Fibroblast of skin of abdomen (primary cell): ENCODE measurements around the gene CPB2.
A peak's percentile ranks its signal among the peaks of the same experiment; 100 is the strongest.

Experiments used
- DNase-seq: peaks from one replicate; pipeline ENCODE4 v3.0.0-alpha.2; 2013

Gene CPB2

DNA sequence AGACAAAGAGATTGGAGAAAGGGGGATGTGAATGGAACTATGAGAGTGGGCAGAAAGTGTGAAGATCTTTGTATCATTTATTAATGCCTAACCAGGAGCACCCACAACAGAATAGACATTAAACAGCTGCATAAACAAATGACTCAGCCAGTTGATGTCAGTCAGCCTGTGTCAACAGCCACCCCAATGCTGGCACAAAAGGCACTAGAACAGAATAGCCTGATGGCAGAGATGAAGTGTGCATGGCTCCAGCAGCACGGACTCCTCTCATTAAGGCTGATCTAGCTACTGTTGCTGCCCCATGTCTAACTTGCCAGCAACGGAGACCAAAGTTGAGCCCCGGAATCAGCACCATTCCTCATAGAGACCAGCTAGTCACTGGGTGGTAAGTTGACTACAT, 7.8 kb downstream of the CPB2 start:
- DNase-seq: no peak

DNA sequence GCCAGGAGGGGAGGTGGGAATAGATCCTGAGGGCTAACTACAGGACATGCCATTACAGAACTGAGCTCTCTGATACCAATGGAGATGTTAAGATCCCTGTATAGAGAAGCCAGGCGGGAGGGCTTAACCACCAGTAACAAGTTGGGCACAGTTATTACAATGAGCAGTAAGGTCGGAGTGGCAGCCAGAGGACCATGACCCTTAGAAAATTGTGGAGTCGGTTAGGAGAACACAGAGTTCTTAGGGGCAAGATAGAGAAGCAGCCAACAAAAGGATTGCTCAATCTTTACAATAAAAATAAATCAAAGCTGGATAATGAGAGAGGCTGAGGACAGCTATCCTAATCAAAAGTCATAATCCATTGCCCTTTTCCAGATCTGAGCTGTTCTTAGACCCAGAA, 10.4 kb downstream of the CPB2 start:
- DNase-seq: no peak

DNA sequence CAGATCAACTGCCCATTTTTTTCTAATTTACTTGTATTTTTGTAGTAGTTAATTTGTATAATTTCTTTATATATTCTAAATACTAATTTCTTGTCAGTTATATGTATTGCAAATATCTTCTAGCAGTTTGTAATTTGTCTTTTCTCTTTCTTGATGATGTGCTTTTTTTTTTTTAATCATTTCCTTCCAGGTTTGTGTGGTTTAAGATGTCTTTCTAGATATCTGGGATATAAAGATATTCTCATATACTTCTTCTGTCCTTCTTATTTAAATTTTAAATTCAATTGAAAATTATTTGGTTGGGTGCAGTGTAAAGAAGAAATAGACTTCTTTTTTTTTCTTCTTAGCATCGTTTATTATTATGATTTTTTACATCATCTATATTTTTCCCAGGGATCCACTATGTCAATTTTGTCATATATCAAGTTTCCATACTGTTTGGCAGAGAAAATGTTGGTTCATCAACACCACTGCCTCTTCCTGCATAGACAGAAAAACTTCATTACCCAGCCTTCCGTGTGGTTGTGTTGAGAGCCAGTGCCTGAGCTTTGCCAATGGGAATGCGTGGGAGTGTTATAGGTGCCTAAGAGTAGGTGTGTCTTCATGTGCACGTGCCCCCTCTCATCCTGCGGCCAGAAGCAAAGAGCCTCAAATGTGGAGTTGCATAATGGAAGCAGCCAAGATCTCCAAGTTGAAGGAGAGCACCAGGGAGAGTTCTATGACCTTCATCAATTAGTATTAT, 15.8 kb downstream of the CPB2 start:
- no peak for DNase-seq

DNA sequence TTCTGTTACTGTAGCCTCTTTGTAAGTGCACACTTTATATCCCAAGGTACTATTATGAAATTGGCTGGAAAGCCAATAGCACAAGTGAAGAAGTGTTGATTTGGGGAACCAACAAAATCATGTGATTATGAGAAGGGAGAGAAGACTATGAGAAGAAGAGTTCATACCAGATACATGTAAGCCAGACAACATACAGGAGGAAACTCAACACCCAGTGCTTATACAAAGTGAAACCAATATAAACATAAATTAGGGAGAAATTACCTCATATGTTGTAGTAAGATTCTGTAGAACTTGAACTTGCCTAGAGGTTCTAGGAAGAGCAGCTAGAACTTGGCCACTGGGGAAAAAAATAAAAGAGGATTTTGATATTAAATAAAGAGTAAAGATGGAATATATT, 17.4 kb downstream of the CPB2 start:
- DNase-seq: no peak

DNA sequence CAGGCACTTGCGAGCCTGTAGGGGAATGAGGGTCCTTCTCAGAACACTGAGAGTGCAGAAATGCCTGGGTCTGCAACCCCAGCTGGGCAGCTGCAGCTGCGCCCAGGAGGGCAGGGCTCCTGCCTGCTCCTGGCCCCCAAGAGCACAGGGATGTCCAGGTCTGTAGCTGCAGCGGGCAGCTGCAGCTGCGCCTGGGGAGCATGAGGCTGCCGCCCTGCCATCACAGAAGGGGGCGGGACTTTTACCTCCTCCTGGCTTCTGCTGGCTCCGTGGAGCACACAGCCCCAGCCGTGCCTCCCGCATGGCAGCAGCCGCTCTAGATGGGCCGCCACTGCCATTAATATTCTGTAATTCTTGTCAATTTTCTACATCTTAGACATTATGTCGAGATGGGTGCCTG, 17.8 kb downstream of the CPB2 start:
- no peak for DNase-seq

DNA sequence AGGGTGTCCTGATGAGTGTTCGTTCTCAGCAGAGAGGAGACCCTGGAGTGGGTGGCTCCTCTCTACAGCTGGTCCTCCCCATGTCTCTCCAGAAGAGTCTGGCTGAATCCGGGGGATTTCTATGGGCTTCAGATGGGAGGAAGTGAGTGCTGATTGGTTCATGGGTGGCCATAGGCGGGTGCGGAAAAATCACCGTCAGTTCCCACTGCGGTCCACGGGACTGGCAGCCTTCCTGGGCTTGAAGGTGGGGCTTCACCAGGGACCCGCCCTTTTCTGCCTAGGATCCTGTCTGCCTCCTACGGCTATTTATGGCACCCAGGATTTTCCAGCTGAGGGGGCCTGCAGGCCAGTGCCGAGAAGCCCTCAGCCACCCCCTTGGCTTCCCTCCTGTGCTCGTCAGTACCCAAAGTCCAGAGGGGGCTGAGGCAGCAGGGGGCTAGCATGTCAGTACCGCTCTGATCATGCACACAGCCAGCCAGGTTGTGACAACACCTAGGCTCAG, 18.4 kb downstream of the CPB2 start:
- no peak for DNase-seq

DNA sequence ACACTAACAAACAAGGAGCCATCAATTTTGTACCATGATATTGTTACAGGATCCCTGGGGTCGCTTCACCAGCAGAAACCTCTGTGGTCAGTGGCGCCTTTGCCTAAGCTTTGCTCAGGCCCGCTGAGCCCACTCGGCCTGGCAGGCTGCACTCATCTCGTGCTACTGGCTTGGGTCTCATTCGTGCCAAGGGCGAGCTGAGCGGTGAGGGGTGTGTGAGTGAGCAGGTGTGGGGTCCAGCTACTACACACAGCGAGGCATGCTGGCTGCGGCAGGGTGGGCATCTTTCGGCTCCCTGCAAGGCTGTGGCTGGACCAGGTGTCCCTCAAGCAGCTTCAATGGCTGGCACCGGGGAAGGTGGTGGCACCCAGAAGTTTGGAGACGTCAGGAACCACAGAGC, 19.1 kb downstream of the CPB2 start:
- no peak for DNase-seq

DNA sequence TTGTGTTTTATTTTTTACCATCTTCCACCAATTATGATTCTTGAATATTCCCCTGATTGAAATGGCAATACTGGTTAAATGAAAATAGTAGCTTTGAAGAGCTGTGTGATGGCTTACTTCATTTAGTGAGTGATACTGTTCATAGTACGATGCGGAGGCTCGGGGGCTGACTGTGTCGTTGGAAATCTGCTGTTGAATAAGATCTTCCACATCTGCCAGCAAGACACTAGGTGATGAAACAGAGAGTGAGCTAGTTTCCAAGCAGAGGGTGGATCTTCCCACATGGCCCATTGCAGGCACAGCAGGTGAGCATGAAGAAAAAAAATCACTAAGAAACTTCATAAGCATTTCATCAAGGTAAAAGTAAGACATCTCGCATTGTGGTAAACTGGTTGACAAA, 22.5 kb downstream of the CPB2 start:
- DNase-seq: no peak

DNA sequence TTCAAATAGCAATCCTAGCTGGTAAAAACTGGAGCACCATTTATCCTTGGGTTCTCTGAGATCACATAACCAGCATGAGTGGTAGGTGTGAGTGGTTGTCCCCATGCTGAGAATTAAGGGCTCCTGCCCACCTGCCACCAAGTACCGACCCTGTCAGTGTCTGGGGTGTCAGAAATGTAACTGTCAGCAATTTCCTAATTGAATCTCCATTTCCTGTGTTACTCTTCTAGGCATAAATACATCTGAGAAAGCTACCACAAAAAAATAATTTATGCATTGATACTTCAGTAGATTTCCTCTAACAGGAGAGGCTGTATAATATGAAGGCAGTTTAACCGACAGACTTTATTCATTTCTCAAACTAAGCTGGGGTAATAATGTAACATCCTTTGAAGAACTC, 25.1 kb downstream of the CPB2 start:
- DNase-seq: no peak

DNA sequence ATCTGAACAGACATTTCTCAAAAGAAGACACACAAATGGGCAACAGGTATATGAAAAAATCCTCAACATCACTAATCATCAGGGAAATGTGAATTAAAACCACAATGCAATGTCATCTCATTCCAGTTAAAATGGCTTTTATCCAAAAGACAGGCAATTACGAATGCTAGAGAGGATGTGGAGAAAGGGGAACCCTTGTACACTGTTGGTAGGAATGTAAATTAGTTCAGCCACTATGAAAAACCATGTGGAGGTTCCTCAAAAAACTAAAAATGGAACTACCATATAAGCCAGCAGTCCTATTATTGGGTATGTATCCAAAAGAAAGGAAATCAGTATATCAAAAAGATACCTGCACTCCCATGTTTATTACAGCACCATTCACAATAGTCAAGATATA, 27.6 kb downstream of the CPB2 start:
- DNase-seq: no peak

DNA sequence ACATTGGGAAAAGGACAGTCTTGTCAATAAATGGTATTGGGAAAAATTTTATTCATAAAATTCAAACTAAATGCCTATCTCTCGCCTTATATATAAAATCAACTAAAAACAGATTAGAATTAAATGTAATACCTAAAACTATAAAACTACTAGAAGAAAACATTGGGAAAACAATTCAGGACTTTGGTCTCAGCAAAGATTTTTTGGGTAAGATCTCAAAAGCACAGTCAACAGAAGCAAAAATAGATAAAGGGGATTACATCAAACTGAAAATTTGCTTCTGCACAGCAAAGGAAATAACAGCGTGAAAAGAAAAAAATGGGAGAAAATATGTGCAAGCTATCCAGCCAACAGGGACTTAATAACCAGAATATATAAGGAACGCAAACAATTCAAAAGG, 28.0 kb downstream of the CPB2 start:
- no peak for DNase-seq

DNA sequence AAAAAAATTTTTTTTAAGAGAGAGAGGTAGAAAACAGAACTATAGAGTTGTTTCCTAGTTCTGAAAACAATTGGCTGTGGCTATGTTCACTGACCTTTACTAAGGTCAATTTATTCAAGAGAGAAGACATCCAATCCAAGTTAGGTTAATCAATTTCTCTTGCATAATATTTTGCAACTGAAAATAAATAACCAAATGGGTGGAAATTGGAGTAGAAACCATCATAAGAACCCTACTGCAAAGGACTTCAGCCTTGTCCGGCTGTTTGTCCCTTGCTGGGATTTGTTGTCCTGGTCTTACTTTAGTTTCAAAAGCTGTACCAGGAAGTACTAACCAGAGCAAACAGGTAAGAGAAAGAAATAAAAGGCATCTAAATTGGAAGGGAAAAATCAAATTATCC, 29.0 kb downstream of the CPB2 start:
- DNase-seq: no peak

DNA sequence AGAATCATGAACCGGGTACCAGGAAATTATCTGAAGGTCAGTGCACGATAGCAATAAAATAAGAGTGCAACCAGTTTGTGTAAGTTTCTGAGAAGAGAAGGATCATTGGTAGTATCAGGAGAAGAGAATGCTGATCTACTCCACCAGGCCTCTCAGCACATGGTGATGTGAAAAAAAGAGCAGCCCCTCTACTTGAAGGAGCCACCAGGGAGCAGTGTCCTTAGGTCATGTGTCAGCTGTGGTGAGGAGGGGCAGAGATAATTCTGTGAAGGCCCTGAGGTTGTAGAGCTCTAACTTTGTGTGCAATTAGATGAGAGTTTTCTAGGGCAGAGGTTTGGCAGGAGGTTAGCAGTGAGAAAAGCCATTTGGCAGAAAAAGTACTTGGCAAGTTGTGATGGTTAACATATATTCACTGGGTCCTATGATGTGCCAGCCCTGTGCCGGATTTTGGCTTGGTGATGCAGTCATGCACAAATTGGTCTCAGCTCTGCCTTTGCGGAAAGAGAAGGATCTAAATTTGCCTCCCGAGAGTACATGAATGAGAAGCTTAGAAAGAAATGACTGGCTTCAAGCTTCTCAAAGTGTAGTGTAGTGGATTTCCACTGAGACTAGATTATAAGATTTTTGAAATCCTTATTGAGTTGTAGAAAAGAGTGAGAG, 33.1 kb downstream of the CPB2 start:
- DNase-seq: no peak

DNA sequence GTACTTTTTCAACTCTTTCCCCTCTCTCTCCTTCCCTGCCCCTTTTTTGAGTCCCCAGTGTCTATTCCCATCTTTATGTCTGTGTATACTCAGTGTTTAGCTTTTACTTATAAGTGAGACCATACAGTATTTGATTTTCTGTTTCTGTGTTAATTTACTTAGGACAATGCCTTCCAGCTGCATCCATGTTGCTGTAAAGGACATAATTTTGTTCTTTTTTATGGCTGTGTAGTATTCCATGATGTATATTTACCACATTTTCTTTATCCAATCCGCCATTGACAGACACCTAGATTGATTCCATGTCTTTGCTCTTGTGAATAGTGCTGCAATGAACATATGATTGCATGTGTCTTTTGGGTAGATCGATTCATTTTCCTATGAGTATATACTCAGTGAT, 41.5 kb downstream of the CPB2 start:
- DNase-seq: no peak

DNA sequence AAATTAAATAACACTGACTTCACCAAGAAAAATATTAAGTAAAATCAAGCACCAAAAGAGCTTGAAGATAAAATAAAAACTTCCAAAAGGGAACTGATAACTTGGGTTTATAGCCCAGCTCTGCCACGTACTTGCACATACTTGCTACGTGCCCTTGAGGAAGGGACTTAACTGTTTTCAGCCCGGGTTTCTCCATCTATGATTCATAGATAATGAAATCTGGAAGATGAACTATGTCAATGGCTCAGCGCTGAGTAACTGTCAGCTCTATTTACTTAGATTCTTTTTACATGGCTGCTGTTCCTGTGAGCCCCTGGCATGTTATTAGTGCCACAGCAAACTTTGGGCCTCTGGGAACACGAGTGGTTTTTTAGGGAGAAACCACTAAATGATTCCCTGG, 42.6 kb downstream of the CPB2 start:
- peak; percentile 60 for DNase-seq

DNA sequence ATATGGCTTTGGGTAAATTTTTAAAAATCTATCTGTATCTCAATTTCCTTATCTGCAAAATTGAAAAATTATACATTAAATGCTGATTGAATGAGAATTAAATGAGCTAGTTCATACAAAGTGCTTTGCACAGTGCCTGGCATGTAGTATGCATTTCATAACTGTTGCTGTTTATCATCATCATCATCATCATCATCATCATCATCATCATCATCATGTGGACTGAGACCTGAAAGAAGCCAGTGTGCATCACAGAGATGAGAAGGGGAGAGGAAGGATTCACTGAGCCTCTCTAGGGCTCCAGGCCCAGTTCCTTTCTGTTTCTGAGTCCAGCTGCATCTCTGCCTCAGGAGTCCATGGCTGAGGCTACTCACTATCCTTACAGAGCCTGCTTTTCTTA, 45.4 kb downstream of the CPB2 start:
- DNase-seq: no peak

DNA sequence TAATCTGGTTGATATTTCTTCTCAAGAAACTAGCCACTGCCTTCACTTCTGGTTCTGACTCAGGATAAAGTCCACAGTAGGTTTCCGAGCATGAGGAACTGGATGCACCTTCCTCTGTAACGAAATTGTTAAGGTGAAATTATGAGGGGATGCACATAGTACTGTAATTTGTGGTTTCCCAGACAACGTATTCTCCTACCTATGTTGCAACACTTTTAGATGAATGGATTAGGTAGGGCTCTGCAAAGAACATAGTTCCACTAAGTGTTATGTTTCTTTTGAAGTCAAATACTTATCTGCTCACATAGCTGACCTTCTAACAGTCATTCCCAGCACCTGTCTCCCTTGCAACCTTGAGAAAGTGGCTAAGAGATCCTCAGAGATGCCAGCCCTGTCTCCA, 46.6 kb downstream of the CPB2 start:
- no peak for DNase-seq

DNA sequence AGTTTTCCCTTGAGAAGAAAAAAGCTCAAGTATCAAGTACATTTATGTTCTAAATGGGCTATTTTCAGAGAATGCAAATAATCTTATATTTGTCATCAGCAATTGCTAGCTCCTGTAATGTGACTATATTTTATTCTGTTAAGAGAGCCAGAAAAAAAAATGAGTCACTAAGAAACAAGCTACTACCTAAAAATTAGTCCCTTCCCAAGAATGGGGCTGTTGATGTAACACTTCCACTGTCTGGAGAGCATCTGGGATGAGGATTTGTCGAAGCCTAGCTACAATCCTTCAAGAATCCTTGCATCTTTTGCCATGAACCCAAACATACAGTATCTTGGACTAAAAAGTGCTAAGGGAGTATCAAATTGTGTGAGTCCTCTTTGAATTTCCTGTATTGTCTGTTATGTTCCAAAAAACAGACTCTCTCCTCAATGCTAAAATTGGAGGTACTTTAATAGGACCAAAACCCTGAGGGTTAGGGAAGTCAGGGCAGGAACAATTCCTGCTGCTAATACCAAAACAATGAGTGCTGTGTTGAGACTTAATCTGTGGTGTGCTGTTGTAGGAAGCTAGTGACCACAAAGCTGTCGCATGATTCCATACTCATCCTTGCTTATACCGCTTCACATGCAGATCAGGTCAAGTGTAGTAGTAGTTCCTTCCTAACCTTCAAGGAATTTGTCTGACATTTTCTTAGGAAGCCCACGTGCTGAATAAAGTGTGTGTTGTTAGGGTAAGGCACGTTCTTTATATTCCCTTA, 47.4 kb downstream of the CPB2 start:
- DNase-seq: peak; percentile 72

DNA sequence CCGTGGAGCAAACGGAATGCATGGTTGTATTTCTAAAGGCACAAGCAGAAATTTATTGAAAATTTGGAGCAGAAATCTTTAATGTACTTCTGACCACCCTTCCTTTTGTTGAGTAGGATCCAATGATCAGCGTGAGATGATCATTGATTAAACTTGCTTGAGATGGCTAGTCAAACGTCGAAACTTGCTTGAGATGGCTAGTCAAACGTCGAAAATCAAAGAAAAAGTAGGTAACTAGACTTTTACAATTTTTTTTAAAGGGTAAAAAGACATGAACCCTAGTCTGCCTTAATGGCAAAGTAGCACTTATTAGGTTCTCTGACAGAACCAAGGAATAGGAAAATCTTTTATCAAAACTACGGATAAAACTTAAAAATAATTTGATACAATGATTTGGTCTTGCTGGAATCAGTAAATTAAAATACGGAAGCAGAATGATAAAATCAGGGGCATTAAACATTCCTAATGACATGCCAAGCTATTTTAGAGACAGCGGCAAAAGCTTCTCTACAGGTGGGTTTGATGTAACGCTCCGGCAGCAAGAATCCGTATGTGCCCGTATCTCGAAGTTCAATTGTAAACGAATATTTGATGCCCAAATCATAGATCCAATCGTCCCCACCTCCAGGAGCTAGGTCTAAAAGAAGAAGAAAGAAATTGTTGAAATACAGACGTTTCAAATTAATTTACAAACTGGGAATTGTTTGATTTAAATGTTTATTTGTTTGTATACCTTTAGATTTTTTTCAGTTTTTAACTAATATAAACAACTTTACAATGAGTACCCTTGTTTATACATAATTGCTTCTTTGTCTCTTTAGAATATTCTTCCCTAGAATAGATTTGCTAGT, 51.4 kb downstream of the CPB2 start:
- no peak for DNase-seq

DNA sequence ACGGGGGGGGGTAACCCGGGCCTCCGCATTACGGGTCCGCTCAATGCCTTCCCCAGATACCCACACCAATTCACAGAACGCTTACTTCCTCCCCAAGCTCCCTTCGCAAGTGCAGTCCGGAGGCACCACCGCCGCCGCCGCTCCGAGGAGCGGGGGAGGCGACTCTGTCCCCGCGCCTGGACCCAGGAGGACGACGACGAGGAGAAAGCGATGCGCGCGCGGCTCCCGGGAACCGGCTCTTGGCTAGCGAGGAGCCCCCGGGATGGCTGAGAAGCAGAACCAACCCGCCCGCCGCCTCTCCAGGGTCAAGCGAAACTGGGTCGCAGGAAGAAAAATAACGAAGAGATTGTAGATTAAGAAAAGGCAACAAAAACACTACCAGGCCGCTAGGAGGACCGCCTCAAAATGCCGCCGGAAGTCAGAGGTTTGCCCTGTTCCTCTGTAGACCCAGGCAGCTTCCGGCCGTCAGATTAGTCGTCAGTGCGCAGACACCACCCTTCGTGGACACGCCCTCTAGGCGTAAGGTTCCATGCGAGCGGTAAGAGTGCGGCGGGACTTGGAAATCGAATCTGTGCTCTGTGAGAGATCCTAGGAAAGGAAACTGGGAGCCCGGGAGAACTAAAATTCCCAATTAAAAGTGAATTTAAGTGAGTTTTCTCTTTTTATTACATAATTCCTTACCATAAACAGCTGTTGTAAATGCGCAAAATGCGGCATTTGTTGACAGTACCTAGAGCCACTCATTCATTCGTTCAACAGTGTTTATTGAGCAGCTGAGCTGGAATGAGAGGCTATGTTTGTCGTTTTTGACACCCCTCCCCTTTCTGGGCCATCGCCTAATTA, 52.3 kb downstream of the CPB2 start, which contains the start of gene ZC3H13:
ZC3H13 (minus strand) TSS at position 428 of the 843 bp plus-strand sequence. CDS start 7,239 bp downstream, outside the sequence.
- peak; percentile 96 for DNase-seq

DNA sequence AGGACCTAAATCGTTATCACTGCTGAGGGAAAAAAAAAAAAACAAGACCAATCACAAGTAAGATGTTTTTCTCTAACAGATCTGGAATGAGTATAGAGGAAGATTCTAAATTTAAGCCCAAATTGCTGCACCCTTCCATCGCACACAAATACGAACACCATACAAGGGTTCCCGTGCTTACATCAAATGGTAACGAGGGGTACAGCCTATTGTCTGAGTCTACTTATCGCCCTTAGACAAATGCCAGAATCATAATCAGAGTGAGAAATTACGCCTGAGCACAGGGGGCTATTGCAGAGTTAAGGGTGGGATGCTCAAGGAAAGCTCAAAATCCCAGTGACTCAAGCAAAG, 52.9 kb downstream of the CPB2 start:
- DNase-seq: no peak

DNA sequence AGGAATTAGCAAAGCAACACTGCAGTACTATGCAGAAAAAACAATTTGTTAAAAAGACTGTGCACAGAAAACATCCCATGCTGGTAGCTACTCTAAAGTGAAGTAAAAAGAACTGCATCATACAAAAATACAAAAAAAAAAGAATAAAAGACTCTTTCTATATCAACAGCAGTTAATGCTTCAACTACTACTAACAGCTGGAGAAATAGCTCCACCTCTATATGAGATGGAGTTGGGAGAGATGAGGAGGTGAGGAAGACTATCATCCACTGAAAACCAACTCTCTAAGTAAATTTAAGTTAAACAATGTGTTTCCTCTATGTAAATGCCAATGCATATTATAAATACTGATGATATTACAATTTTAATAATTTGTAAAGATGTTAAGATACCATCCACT, 54.1 kb downstream of the CPB2 start:
- no peak for DNase-seq
